Measurements from ENCODE around the gene SNTA1. TPM values are rescaled to one million over a fixed set of nuclear protein-coding genes. Genes with fewer than 3 reads are reported as not detected.
"Not testable (repeated sequence)": the region's sequence is repeated elsewhere in the genome, so short reads cannot be mapped to it uniquely, and the experiment has no call there.

The SNTA1 gene
- total RNA-seq, 1 donor from 2014 or later = 108 TPM

DNA sequence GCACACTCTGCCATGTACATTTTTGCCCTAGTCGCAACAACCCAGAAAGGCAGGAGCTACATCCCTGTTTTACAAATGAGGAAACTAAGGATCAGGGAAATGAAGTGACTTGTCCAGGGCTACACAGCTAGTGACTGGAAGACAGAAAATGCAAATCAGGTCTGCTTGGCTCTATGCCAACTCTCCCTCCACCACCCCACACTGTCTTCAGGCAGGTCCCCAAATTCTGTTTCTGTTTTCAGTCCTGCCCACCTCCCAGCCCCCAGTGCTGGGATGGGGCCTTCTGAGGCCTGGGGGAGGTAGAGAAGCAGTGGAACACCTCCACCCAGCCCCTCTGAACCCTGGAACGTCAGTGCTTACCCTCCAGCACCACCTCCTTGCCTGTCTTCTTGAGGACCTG lies 5.1 kb downstream of the SNTA1 start:
- H3K27me3 ChIP-seq = no peaks in the 10 kb centered on the region
- TF ChIP-seq CTCF (IDR thresholded peaks at IDR 0.05) = no peak
- peak overlapping the region; percentile 75 to 88 for H3K27ac ChIP-seq
- no peak for DNase-seq (ENCODE audit: low spot score in 2 of 2)
- intact Hi-C loops (cut with DNase I) = no loop called here
- peaks cover 21 to 39% of the 10 kb centered on the region in 2 donors for H3K4me1 ChIP-seq
- no peaks in the 10 kb centered on the region for H3K9me3 ChIP-seq
- peaks cover 2 to 5% of the 10 kb centered on the region in 2 donors for H3K36me3 ChIP-seq
- no peak overlapping the region for H3K4me3 ChIP-seq

DNA sequence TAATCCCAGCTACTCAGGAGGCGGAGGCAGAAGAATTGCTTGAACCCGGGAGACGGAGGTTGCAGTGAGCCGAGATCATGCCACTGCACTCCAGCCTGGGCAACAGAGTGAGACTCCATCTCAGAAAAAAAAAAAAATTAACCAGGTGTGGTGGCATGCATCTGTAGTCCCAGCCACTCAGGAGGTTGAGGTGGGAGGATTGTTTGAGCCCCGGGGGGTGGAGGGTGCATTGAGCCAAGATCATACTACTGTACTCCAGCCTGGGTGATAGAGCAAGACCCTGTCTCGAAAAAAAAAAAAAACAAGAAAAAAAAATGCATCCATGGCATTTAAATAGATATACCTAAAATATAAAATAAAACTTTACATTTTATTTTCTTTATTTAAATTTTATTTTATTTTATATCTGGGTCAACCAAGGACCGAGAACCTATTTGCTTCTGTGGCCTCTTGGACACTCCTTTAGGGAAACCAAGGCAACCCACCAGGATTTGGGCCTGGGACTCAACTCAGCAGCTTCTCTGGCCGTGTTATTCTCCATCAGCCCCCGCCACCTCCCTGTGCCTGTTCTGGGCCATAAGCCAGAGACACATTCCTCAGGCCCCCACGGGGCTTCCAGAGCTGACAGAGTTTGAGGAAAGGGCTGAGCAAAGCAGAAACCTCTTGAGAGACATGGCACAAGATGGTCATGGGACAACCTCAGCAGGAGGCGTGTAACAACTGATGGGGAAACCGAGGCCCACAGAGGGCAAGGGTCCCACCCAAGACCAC lies 6.2 kb downstream of the SNTA1 start:
- H3K4me1 ChIP-seq = peaks cover 24 to 45% of the 10 kb centered on the region in 2 donors
- no peaks in the 10 kb centered on the region for H3K9me3 ChIP-seq
- no peak overlapping the region for H3K4me3 ChIP-seq
- H3K27ac ChIP-seq = peak overlapping the region; percentile 75 to 88
- intact Hi-C loops (cut with DNase I) = no loop called here
- H3K27me3 ChIP-seq = no peaks in the 10 kb centered on the region
- peaks cover 2 to 5% of the 10 kb centered on the region in 2 donors for H3K36me3 ChIP-seq
- DNase-seq (ENCODE audit: low spot score in 2 of 2) = peak; percentile 43 to 88
- TF ChIP-seq CTCF (IDR thresholded peaks at IDR 0.05) = no peak

- Histone ChIP-seq H3K4me3 (no peak overlapping the region), H3K9me3 (no peaks in the 10 kb centered on the region), H3K27me3 (no peaks in the 10 kb centered on the region), H3K36me3 (peaks cover 2 to 5% of the 10 kb centered on the region in 2 donors), H3K4me1 (peaks cover 23 to 35% of the 10 kb centered on the region in 2 donors), H3K27ac (peak overlapping the region; percentile 85 to 86)
- intact Hi-C loops (cut with DNase I) = no loop called here
- DNase-seq (ENCODE audit: low spot score in 2 of 2) = no peak
- no peak for TF ChIP-seq CTCF (IDR thresholded peaks at IDR 0.05)
Observed at GRCh38 chr20:33434434-33434833, 9.1 kb downstream of the SNTA1 start.

DNA sequence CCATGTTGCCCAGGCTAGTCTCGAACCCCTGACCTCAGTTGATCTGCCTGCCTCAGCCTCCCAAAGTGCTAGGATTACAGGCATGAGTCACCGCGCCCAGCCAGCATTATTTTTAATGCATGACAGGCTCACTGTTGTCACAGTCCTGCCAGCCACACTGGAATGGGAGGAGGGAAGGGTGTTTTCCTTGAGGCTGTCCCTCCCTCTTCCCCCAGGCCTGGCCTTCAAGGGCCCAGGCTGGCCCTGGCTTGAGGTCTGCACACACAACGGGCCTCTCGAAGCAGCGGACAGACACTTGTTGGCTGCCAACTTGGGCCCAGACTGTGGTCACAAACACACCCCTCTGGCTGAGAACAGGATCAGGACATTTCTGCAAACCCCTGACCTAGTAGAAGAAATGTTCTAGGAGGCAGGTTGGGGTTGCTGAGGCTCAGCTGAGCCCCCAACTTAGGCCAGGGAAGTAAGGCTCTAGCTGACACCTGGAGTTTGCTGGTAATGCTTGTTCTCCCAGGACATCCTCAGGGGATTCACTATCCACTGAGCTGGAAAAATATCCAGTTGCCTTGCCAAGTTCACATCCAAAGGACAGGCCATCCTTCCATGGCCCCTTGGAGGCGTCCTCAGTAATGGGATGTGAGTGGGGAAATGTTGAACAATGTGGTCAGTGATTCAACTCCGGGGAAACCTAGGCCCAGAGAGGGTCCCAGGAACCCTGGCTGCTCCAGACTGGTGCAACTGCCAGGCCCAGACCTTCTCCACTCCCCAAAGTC lies 9.9 kb downstream of the SNTA1 start:
- Histone ChIP-seq H3K36me3 (peaks cover 2 to 5% of the 10 kb centered on the region in 2 donors), H3K27ac (peak overlapping the region; percentile 85 to 86), H3K4me1 (peaks cover 23 to 35% of the 10 kb centered on the region in 2 donors), H3K4me3 (no peak overlapping the region), H3K27me3 (no peaks in the 10 kb centered on the region), H3K9me3 (no peaks in the 10 kb centered on the region)
- intact Hi-C loops (cut with DNase I) = no loop called here
- TF ChIP-seq CTCF (IDR thresholded peaks at IDR 0.05) = no peak
- DNase-seq (ENCODE audit: low spot score in 2 of 2) = peak; percentile 66 to 93

DNA sequence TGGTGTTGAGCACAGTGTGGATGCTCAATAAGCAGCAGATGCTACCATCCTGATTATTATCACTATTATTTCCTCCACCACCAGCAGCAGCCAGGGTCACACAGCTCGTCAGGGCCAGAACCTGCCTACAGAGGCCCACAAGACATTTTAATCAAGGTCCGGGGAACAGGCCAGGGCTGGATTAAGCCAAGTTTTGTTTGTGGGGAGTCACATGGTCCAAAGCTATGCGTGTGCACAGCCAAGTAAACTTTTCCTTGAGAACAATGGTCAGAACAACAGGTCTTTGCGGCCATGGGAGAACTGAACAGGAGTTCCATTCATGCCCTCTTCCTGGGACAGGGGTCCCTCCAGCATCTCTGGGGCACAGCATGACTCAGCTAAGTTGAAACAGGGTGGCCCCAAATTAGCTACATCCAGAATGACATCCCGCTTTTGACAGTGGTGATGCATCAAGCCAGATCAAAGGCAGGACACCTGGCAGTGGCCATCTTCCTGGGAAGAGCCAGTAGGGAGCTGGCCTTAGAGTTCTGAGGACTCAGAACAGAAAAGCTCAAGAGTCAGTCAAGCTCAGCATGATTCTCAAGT lies 11.7 kb downstream of the SNTA1 start:
- Histone ChIP-seq H3K4me1 (peaks cover 18 to 25% of the 10 kb centered on the region in 2 donors), H3K9me3 (no peaks in the 10 kb centered on the region), H3K4me3 (no peak overlapping the region), H3K36me3 (peaks cover 2 to 8% of the 10 kb centered on the region in 2 donors), H3K27ac (peak overlapping the region; percentile 85 to 86), H3K27me3 (no peaks in the 10 kb centered on the region)
- DNase-seq (ENCODE audit: low spot score in 2 of 2) = no peak
- no peak for TF ChIP-seq CTCF (IDR thresholded peaks at IDR 0.05)
- intact Hi-C loops (cut with DNase I) = loop anchor here (1.0 kb wide), 1 partner anchor 9 kb away; no protein-coding TSS in a partner anchor

DNA sequence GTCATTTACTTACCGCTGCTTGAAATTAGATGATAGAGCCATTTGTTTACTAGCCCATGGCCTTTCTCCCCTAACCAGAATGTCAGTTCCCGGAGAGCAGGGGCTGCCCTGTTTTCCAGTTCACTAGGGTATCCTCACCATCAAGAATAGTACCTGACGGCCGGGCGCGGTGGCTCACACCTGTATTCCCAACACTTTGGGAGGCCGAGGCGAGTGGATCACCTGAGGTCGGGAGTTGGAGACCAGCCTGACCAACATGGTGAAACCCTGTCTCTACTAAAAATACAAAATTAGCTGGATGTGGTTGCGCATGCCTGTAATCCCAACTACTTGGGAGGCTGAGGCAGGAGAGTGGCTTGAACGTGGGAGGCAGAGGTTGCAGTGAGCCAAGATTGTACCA lies 19.7 kb downstream of the SNTA1 start:
- H3K4me3 ChIP-seq; H3K27me3 ChIP-seq; H3K9me3 ChIP-seq; DNase-seq (ENCODE audit: low spot score in 2 of 2); H3K36me3 ChIP-seq: not testable (repeated sequence)
- H3K27ac ChIP-seq = peak overlapping the region; percentile 89 to 91
- H3K4me1 ChIP-seq = peaks cover 11 to 31% of the 10 kb centered on the region in 2 donors
- intact Hi-C loops (cut with DNase I) = loop anchor here (1.0 to 2.0 kb wide), 3 partner anchors 8 to 67 kb away; partner anchors contain the start of genes CBFA2T2 and SNTA1
